Fibroblast of skin of left quadriceps (primary cell): ENCODE data around the gene FAM90A1.
"Not testable (repeated sequence)": the region's sequence is repeated elsewhere in the genome, so short reads cannot be mapped to it uniquely, and the experiment has no call there.

Experiments used
- DNase-seq, 2 experiments: peaks; one replicate each; pipeline ENCODE4 v3.0.0-alpha.2; 2013; ENCODE audit warnings: low read depth in 2 of 2

FAM90A1 gene

DNA sequence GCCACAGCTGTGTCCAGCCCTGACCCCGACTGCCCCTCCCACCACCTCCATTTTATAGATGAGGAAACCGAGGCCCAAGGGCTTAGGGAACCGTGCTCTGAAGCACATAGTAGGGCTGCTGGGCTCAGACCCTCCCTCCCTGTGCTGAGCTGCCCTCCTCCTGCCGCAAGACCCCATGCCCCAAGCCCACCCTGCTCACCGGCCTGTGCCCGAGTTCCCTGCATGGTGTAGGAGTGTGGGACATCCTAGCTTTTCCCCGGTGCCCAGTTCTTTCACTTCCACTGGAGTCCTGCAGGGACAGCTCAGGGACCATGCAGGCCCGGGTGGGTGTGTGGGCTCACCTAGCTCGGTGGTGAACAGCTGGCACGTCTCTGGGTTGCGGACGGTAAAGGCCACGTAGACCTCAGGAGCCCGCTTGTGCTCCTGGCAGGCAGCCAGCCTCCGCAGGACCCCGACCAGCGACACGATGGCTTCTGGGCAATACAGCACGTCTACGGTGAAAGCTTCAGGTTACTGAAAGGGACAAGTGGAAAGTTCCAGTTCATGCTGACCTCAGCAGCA, 6.6 kb upstream of the FAM90A1 start:
- DNase-seq: not testable (repeated sequence)

DNA sequence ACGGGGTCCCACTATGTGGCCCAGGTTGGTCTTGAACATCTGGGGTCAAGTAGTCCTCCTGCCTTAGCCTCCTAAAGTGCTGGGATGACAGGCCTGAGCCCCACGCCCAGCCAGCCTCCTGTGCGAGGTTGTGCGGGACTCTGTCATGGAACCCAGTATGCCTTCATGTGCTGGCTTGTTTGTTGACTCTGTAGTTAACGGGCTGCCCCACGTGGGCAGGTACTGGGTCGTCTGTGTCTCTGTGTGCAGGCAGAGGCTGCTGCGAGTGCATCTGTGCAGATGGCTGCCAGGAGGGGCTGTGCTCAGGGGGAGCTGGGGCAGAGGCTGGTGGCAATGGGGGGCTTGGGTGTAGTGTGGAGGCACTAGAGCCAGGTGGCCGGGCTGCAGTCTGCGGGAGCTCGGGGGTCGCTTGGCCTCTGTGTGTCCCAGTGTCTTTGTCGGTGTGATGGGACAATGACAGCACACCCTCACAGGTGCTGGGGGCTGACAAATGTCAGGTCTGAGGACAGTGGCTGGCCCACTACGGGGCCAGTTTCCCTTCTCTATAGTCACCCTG, 6.0 kb upstream of the FAM90A1 start:
- DNase-seq: not testable (repeated sequence)

DNA sequence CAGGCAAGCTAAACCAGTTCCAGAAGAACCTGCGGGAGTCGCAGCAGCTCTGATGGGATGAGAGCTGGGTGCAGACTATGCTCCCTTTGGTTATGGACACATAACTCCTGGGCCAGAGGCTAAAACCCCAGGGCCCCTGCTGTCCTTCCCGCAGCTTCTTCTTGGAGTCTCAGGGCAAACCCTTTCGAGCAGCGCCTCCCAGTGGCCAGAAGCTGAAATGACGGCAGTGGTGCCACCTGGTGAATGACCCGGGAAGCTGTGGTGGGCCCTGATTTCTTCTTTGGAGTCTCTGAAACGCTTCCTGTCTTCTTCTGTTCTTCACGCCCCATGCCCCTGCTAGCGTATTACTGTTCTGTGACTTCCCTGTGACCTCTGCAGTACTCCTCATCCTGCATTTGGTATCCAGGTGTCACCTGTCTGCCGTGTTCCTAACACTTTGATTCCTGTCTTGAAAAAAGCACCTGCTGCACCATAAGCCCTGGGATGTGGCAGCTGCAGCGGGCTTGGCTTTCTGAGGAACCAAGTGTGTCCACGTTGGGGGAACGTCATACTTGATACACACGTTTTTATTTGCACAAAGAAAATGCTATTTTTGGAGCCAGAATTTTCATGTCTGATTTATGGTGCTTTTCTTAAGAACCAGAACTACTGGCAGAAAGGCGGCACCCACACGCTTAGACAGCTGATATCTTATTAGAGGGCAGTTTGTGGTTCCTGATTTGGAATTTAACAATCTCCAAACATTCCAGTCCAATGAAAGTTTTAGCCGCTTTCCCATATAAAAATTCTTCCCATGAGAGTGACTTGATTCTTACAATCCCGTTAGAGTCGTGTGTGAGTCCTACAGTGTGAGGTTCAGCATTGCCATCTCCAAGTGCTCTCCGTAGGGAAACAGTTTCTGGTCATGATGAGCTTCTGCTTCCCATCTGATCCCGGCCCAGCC, 4.5 kb upstream of the FAM90A1 start:
- DNase-seq: peak; percentile 70 to 72

DNA sequence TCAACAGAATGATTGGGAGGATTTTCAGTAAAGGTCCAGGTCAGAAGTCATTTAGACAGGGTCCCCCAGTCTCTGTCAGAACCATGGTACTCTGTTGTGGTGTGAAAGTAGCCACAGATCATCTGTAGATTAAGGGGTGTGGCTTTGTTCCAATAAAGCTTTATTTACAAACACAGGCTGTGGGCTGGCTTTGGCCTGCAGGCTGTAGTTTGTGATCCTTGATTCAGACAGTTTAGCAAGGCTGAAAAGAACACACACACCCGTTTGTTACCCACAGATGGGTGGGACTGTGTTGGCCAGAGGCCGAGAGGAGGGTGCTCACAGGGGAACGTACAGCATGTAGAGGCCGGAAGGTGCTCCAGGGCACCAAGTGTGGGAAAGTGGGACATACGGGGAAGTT, 3.6 kb upstream of the FAM90A1 start:
- not testable (repeated sequence) for DNase-seq

DNA sequence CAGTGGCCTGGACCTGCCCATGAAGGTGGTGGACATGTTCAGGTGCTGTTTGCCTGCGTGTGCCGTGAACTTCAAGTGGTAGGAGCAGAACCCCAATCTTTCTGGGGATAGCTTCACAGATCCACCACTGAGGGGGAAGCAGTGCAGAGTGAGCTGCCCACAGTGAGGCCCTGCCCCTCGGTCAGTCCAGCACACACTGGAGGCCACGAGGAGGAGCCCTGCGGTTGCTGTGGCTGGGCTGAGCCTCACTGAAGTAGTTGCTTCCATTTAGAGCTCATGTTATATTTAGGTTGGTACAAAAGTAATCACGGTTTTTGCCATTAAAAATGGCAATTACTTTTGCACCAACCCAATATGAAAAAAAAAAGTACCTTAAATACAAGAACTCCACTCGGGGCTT, 2.1 kb upstream of the FAM90A1 start:
- not testable (repeated sequence) for DNase-seq

DNA sequence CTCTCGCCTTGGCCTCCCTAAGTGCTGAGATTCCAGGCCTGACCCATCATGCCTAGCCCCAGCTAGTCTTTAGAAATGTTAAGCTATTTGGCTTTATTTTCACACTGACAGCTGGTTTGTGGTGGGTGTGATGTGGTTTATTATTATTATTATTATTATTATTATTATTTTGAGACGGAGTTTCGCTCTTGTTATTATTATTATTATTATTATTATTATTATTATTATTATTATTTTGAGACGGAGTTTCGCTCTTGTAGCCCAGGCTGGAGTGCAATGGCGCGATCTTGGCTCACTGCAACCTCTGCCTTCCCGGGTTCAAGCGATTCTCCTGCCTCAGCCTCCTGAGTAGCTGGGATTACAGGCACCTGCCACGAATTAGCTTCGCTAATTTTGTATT, 1.2 kb upstream of the FAM90A1 start:
- DNase-seq: not testable (repeated sequence)

DNA sequence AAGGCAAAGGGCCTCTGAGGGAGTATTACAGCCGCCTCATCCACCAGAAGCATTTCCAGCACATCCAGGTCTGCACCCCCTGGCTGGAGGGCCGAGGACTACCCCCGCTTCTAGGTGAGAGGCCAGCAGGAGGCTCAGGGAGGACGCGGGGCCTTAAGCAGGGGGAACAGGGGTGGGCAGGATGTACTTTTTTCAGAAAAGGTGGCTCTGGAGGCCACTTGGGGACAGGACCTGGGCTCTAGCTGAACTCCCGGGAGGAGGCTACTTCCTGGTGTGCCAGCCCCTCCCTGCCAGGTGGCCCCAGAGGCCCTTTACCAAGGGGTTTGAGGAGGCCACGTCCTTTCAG, 287 bp upstream of the FAM90A1 start:
- not testable (repeated sequence) for DNase-seq

DNA sequence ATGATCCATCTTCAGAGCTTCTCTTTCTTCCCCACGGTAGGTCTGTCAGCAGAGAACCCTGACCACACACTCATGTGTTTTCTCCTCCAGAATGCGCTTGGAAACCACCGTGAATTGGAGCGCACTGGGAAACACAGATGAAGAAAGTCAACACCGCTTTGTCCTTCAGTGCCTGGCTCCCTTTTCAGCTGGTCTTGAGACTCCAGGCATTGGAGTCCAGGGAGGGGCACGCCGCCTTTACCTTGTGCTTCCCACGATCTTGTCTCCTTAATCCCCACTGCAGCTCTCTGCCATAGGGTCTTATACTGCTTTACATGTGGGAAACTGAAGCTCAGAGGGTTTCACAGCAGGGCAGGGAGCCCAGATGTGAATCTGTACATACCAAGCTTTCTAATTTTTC, 1.1 kb downstream of the FAM90A1 start:
- DNase-seq: no peak

DNA sequence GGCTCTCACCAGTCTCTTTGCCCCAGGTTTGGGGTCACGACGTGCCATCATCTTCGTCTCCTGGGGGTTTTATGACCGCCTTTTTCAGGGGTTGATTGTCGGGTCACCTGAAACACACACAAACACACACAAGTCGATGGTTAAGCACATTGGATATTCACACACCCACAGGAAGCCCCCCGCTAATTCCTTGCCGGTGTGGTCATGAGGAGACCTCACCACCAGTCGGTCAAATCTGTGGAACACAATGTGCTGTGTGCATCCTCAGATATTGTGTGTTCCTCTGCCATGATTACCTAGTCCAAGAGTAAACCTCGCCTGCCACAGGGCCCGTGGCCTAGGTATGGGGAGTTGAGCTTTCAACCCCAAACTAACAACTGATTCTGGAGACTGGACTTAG, 2.6 kb downstream of the FAM90A1 start:
- DNase-seq: not testable (repeated sequence)

DNA sequence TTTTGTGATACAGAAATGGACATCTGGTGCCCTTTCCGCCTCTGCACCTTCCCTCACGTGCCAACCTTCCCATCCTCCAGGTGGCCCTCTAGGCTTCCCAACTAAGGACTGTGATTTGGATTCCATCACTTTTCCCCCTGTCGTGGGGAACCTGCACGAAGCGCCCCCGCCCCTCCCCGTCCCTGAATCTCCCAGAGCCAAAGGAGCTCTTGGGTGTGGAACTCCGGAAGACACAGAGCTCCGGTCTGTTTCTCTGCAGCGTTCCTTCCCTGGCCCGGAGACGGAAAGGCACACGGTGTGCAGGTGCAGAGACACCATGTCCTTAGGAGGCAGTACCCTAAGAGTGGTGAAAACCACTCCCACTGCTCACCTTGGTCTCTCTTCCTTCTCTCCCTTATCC, 3.8 kb downstream of the FAM90A1 start:
- not testable (repeated sequence) for DNase-seq

DNA sequence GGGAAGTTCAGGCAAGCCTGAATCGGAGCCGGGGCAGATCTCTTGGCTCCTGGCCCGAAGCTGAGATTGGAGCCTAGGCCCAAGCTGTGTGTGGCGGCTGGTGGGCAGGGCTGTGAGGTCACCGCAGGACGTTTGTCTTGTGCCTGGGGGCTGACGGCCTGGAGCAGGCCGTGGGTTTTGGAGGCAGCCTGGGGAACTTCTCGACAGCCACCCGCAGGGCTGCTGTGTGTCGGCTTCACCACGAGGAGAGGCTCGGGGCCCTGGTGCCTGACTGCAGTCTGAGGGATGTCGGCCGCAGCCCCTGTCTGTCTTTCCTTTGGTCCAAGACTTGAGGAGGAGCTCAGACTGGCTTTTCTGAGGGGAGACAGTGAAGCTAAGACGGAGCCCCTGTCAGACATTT, 5.1 kb downstream of the FAM90A1 start:
- DNase-seq: not testable (repeated sequence)

DNA sequence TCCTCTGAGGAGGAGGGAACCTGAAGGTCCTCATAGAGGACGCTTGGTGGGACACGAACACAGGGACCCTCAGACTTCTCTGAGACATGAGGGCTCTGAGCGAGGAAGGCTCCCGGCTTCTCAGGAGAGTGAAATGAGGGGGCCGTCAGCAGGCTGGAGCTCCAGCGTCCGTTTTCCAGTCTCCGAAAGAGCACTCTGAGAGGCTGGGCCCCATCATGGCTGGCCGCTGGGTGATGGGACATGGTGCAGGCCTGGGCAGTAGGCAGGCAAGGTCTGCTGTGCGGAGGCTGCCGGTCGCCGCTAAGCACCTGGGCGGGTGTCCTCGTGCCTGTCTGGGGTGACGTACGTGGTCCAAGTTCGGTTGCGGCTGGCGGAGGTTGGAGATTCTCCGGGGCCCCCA, 5.6 kb downstream of the FAM90A1 start:
- not testable (repeated sequence) for DNase-seq

DNA sequence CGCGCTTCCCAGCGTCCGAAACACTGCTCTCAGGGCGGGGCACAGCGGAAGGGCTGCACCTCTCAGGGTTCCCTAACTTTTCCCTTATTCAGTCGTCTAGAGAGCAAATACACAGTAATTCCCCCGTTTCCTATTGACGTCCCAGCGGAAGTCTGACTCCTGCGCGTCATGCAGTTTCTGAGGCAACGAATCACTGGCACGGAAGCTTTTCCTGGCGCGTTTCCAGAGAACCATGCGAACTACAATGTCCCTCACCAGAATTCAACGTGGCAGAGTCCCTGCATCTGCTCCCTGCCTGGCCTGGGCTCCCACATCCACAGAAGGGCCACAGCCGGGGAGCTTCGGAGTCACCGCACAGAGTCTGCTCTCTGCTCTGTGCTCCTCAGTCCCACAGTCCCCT, 6.0 kb downstream of the FAM90A1 start:
- DNase-seq: not testable (repeated sequence)

DNA sequence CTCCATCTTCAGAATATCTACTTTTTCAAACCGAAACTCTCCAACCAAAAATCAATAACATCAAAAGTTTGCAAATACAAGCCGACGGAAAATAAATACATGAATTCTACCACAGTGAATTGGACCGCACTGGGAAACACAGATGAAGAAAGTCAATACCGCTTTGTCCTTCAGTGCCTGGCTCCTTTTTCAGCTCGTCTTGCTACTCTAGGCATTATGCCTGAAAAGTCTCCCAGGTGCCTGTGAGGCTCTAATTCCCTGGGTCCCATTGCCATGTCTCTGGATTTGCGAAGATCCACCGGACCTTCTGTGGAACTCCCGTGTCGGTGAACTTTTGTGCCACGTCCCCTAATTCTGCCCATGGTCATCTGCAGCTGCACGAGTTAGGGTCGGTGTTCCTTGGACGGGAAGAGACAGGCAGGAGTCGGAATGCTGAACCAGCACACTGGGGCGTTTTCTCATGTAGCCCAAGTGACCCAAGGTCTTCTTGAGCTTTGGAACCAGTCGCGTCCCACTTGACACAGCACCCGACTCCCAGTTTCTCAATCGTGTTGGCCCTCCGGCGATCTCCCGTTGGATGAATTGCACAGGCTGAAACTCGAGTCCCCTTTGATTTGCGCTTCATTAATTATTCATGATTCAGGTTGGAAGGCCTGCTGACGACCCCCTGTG, 8.6 kb downstream of the FAM90A1 start:
- DNase-seq: not testable (repeated sequence)

DNA sequence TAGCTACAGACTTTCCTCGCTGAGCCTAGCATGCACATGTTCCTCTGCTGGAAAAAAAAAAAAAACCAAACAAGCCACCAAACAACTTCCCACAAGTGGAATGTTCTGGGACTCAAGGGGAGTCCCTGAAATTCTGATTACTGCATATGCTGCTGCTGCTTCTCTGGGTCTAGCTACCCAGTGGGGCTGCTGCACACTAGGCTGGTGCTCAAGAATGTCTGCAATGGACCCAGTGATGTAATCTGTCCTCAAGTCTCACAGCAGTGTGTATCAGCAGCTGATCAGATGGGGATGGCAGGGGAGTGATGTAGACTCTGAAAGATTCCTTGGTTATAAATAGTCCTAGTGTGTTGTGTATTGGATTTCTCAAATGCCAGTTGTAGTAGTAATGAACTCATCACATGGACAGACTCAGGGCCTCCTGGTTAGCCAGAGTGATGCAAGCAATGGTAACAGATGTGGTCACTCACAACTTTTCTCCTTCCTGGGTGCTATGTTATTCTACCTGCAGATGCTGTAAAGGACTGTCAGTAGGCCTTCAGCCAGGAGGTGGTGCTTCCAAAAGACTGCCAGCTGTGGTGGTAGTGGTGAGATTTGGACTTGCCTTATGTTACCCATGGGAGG, 29.6 kb downstream of the FAM90A1 start:
- peak; percentile 61 to 67 for DNase-seq

DNA sequence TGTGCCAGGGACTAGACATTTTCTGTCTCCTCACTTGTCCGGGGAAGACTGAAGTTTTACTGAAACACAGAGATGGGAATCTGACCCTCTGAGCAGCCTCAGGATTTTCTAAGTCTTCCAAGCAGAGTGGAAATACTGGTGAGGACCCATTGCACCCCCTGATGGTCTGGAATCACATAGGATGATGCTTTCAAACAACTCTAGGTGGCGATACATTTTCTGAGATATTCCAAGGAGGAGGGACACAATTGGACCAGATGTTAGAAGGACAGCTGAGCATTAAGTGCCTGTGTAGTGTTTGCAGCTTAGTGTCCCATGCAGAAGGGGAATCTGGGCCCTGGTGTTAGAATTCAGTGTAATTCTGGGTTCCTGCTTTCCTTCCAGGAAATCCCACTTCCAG, 39.3 kb downstream of the FAM90A1 start:
- DNase-seq: not testable (repeated sequence)

DNA sequence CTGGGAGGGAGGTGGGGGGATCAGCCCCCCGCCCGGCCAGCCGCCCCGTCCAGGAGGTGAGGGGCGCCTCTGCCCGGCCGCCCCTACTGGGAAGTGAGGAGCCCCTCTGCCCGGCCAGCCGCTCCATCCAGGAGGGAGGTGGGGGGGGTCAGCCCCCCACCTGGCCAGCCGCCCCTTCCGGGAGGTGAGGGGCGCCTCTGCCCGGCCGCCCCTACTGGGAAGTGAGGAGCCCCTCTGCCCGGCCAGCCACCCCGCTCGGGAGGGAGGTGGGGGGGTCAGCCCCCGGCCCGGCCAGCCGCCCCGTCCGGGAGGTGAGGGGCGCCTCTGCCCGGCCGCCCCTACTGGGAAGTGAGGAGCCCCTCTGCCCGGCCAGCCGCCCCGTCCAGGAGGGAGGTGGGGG, 43.2 kb downstream of the FAM90A1 start:
- DNase-seq: not testable (repeated sequence)

DNA sequence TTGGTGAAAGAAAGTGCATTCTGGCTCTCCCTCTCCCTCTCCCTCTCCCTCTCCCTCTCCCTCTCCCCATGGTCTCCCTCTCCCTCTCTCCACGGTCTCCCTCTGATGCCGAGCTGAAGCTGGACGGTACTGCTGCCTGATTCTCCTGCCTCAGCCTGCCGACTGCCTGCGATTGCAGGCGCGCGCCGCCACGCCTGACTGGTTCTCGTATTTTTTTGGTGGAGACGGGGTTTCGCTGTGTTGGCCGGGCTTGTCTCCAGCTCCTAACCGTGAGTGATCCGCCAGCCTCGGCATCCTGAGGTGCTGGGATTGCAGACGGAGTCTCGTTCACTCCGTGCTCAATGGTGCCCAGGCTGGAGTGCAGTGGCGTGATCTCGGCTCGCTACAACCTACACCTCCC, 44.1 kb downstream of the FAM90A1 start:
- not testable (repeated sequence) for DNase-seq

DNA sequence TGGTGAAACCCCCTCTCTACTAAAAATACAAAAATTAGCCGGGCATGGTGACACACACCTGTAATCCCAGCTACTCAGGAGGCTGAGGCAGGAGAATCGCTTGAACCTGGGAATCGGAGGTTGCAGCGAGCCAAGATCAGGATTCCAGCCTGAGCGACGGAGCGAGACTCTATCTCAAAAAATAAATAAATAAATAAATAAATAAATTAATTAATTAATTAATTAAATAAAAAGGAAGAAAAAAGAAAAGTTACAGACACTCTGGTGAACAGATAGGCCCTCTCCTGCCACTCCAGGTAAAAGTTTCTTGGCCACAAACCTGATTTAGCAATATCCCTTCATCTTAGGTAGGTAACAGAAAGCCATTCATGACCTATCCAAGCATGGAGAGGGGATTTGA, 44.5 kb downstream of the FAM90A1 start:
- not testable (repeated sequence) for DNase-seq

DNA sequence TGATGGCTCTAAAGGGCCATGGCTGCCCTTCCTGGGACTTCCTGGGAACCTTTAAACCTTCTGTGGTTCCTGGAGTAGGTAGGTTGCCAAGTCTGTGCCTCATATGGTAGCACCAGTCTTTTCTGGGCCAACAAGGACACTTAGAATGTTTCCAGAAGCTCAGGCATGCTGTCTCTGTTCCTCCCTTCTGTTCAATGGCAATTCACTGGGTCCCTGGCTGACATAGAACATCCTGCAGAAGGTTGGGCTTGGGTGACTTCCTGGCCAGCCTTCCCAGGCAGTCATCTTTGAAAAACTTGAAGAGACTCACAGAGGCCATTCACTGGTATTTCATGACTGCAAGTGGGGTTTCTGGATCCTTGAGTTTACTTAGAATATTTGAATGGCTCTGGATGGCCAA, 46.1 kb downstream of the FAM90A1 start:
- DNase-seq: not testable (repeated sequence)

DNA sequence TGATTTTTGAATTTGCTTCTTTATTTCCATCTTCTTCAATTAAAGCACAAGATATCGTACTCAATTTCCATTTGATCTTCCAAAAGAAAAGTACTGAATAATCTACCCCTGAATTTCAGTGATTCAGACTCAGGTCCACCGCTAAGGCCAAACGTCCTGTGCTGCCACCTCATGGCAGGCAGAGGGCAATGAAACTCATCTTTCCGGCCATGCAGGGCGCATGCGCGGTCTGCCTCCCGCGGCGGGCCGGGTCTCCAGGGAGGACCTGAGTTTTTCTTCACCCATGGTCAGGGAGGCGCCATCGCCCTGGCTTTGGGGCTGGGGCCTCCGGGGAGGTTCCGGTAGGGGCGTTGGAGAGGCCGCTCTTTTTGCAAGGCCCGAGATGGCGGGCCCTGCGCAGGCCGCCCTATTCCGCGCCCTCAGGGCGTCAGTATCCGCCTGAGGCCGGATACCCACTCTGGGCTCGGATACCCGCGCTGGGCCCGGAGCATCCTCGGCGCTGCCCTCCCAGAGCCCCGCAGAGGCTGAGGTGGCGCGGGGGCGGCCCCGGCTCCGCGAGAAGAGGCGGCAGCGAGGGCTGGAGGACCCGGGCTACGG, 47.3 kb downstream of the FAM90A1 start:
- peak; percentile 27 to 44 for DNase-seq
